CD14-positive monocyte (primary cell): ENCODE data around the gene CCDC149. TPM values are rescaled to one million over a fixed set of nuclear protein-coding genes. Genes with fewer than 3 reads are reported as not detected.

ENCODE experiments used
- DNase-seq, 3 donors: peaks; one replicate each; pipeline ENCODE4 v3.0.0-alpha.2; 2011 to 2022
- H2AFZ ChIP-seq: 2 replicates; pipeline ENCODE4 v1.6.0; 2012; ENCODE audit warnings: mild to moderate bottlenecking, low read depth, low read length, inconsistent platforms; ENCODE audit not compliant: insufficient read depth, poor library complexity, severe bottlenecking
- H3K27ac ChIP-seq, 2 donors: 1 replicate in 1 of 2; 2 replicates in 1 of 2; pipeline ENCODE4 v1.5.1; 2012 to 2013; ENCODE audit warnings: low read length in 2 of 2, control low read depth in 1 of 2, inconsistent platforms in 1 of 2, low read depth in 1 of 2, mild to moderate bottlenecking in 1 of 2
- H3K27me3 ChIP-seq, 2 donors: one replicate each; pipeline versions ENCODE4 v1.6.0 to v1.6.1; 2011 to 2013; ENCODE audit warnings: low read length in 2 of 2; ENCODE audit not compliant: control insufficient read depth in 2 of 2, insufficient read depth in 2 of 2
- H3K36me3 ChIP-seq, 2 donors: replicated peaks in 1 of 2; 1 replicate in 1 of 2; 2 replicates in 1 of 2; pipeline versions ENCODE4 v1.5.1 to v1.6.1; 2012 to 2013; ENCODE audit warnings: low read length in 2 of 2, control low read depth in 1 of 2, inconsistent platforms in 1 of 2, mild to moderate bottlenecking in 1 of 2; ENCODE audit not compliant: insufficient read depth in 2 of 2, control insufficient read depth in 1 of 2
- H3K4me1 ChIP-seq, 2 donors: 1 replicate in 1 of 2; 2 replicates in 1 of 2; pipeline versions ENCODE4 v1.5.1 to v1.6.1; 2012 to 2013; ENCODE audit warnings: low read length in 2 of 2, control low read depth in 1 of 2, inconsistent platforms in 1 of 2, mild to moderate bottlenecking in 1 of 2, moderate library complexity in 1 of 2; ENCODE audit not compliant: insufficient read depth in 2 of 2, control insufficient read depth in 1 of 2
- H3K4me2 ChIP-seq: replicated peaks from 2 replicates; pipeline ENCODE3; 2012; ENCODE audit warnings: low read length, moderate library complexity, mild to moderate bottlenecking; ENCODE audit not compliant: poor library complexity, severe bottlenecking; ENCODE audit errors: extremely low read depth
- H3K4me3 ChIP-seq, 3 experiments: fragments of 200-600 bp in 1 of 3; sonication (generic) in 1 of 3; replicated peaks in 1 of 3; 1 replicate in 2 of 3; 2 replicates in 1 of 3; pipeline ENCODE4 v1.5.1; 2011 to 2013; ENCODE audit warnings: low read length in 3 of 3, mild to moderate bottlenecking in 3 of 3, control low read depth in 2 of 3, low read depth in 2 of 3, inconsistent platforms in 1 of 3, moderate library complexity in 1 of 3
- H3K79me2 ChIP-seq: 2 replicates; pipeline ENCODE4 v1.6.0; 2012; ENCODE audit warnings: mild to moderate bottlenecking, control low read depth, inconsistent platforms, low read length, moderate library complexity; ENCODE audit not compliant: insufficient read depth
- H3K9ac ChIP-seq: 2 replicates; pipeline ENCODE4 v1.6.0; 2017; ENCODE audit warnings: low read length, mild to moderate bottlenecking; ENCODE audit not compliant: insufficient read depth, poor library complexity, severe bottlenecking
- H3K9me3 ChIP-seq, 2 donors: replicated peaks in 1 of 2; 1 replicate in 1 of 2; 2 replicates in 1 of 2; pipeline versions ENCODE4 v1.5.1 to v1.6.1; 2012 to 2013; ENCODE audit warnings: low read length in 2 of 2, control low read depth in 1 of 2; ENCODE audit not compliant: control insufficient read depth in 1 of 2, insufficient read depth in 1 of 2
- H4K20me1 ChIP-seq: 2 replicates; pipeline ENCODE4 v1.6.0; 2012; ENCODE audit warnings: mild to moderate bottlenecking, low read length, control low read depth, moderate library complexity; ENCODE audit not compliant: insufficient read depth
- H3K27ac Mint-ChIP-seq, 7 donors: one replicate each; pipeline ENCODE4 v1.8.0; 2020; ENCODE audit warnings: mild to moderate bottlenecking in 7 of 7, mixed read lengths in 7 of 7, moderate library complexity in 6 of 7, inconsistent platforms in 2 of 7
- H3K27me3 Mint-ChIP-seq, 3 donors: one replicate each; pipeline ENCODE4 v1.8.0; 2021 to 2022; ENCODE audit warnings: low read depth in 3 of 3, mild to moderate bottlenecking in 3 of 3, mixed read lengths in 3 of 3, moderate library complexity in 3 of 3, inconsistent platforms in 1 of 3
- H3K36me3 Mint-ChIP-seq, 2 donors: one replicate each; pipeline ENCODE4 v1.8.0; 2020; ENCODE audit warnings: mixed read lengths in 2 of 2, inconsistent platforms in 1 of 2, mild to moderate bottlenecking in 1 of 2
- H3K4me1 Mint-ChIP-seq: one replicate; pipeline ENCODE4 v1.8.0; 2020; ENCODE audit warnings: mild to moderate bottlenecking, mixed read lengths
- H3K4me3 Mint-ChIP-seq, 2 donors: one replicate each; pipeline ENCODE4 v1.8.0; 2020; ENCODE audit warnings: mild to moderate bottlenecking in 2 of 2, mixed read lengths in 2 of 2, moderate library complexity in 1 of 2
- H3K9me3 Mint-ChIP-seq, 7 donors: one replicate each; pipeline ENCODE4 v1.8.0; 2020 to 2022; ENCODE audit warnings: mixed read lengths in 7 of 7, mild to moderate bottlenecking in 6 of 7, moderate library complexity in 6 of 7, inconsistent platforms in 2 of 7
- WGBS: methylation state at CpG from one replicate; pipeline ENCODE4 v1.1.5; 2013; ENCODE audit warnings: missing lambda C conversion rate; ENCODE audit not compliant: insufficient coverage; 5-methylcytosine and 5-hydroxymethylcytosine counted together
- intact Hi-C, 2 donors: fragments of 100-400 bp; cut with micrococcal nuclease; formaldehyde crosslinking; loops; one replicate each; pipeline versions ENCODE4 v1.15.0 to v1.15.1; 2023
- polyA plus RNA-seq, 3 donors: library from polyadenylated mRNA; depleted of rRNA in 1 of 3; unstranded in 2 of 3; stranded (reverse) in 1 of 3; fragments of 300-500 nt in 2 of 3; fragments of >200 nt in 1 of 3; fragmentation: Illumina TruSeq in 2 of 3; gene quantifications; 1 replicate in 2 of 3; 2 replicates in 1 of 3; pipeline ENCODE4 v1.2.3, GENCODE V29; 2012 to 2021
- TF ChIP-seq, protein P1 (sequence below): fragments of 200-600 bp; IDR thresholded peaks from one replicate; pipeline ENCODE4 v1.8.0; 2022; ENCODE audit warnings: antibody characterized with exemption, mild to moderate bottlenecking

Gene CCDC149
- polyA plus RNA-seq, 3 donors, result 5.5 to 15.8 (median 14.9) TPM

DNA sequence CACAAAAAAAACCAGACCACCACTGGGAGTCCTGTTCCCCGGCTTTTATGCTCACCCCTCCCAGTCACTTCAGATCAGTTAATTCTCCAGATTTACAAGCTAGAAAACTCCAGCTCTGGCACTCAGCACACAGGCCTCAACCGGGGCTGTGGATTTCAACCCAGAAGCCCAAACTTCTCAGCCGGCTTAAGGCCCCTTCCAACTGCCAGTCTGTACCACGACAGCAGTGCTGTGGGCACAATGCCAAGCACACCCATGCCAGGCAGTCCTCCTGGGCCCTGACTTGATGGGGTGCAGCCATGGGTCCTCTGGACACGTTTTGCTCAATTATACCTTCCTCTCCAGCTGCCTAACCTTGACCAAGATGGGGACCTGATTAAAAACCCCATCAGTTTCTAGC is 105.2 kb downstream of the CCDC149 start:
- H3K27me3 Mint-ChIP-seq, result peaks cover 3 to 7% (median 4%) of the 10 kb centered on the region in 3 donors

DNA sequence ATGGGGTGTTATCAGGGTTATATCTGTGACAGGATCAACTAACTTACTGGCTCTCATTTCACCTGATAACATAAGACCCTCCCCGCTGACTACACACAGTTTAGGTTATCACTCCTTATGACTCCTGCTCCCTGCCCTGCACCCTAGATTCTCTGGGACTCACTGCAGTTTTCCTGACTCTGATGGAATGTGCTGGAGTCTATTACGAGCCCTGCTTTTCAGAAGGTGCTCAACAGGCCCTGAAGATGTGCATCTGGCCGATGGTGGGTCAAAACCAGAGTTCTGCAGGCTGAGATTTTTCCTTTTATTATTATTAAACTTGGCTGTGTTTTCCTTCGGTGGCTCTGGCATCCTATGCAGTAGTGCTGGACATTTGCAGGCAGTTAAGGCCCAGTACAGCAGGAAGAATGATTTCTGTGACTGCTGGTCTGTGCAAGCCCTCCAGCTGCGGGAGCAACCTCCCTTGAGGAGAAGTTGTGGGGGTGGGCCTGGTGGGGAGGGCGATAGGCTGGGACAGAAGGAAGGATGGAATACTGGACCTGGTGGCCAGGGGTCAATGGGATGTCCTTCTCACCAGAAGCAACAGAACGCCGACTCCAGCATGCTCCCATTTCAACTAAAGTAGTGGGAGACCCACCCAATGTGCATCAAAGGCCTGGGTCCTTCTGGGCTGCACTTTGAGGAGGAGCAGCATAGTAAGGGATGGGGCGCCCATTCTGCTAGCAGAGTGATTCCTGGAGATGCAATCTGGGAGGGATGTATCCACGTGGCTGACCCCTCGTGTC is 106.4 kb downstream of the CCDC149 start:
- no peak for DNase-seq
- H2AFZ ChIP-seq, result no peak overlapping the region
- peaks cover 3% of the 10 kb centered on the region for H3K4me1 Mint-ChIP-seq
- H4K20me1 ChIP-seq, result no peaks in the 10 kb centered on the region
- H3K27me3 ChIP-seq, result peaks cover 6 to 9% of the 10 kb centered on the region in 2 donors
- no peak overlapping the region for H3K27ac ChIP-seq
- H3K9me3 Mint-ChIP-seq, result peaks cover 0 to 3% (median 0%) of the 10 kb centered on the region in 7 donors
- H3K9ac ChIP-seq, result no peak overlapping the region
- WGBS, result 100% methylated on average over 4 of the region's 11 CpGs
- peak overlapping the region in 1 of 7 donors; percentile 34 for H3K27ac Mint-ChIP-seq
- H3K4me3 Mint-ChIP-seq, result no peak overlapping the region
- no peaks in the 10 kb centered on the region for H3K79me2 ChIP-seq
- H3K36me3 ChIP-seq, result peaks cover 9 to 37% of the 10 kb centered on the region in 2 donors
- H3K36me3 Mint-ChIP-seq, result peaks cover 34 to 43% of the 10 kb centered on the region in 2 donors
- H3K4me1 ChIP-seq, result no peaks in the 10 kb centered on the region
- no peak overlapping the region for H3K4me2 ChIP-seq
- intact Hi-C loops, result no loop called here
- TF ChIP-seq, protein P1, sequence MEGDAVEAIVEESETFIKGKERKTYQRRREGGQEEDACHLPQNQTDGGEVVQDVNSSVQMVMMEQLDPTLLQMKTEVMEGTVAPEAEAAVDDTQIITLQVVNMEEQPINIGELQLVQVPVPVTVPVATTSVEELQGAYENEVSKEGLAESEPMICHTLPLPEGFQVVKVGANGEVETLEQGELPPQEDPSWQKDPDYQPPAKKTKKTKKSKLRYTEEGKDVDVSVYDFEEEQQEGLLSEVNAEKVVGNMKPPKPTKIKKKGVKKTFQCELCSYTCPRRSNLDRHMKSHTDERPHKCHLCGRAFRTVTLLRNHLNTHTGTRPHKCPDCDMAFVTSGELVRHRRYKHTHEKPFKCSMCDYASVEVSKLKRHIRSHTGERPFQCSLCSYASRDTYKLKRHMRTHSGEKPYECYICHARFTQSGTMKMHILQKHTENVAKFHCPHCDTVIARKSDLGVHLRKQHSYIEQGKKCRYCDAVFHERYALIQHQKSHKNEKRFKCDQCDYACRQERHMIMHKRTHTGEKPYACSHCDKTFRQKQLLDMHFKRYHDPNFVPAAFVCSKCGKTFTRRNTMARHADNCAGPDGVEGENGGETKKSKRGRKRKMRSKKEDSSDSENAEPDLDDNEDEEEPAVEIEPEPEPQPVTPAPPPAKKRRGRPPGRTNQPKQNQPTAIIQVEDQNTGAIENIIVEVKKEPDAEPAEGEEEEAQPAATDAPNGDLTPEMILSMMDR, result no peak
- no peak overlapping the region for H3K4me3 ChIP-seq
- H3K9me3 ChIP-seq, result no peaks in the 10 kb centered on the region
- H3K27me3 Mint-ChIP-seq, result peaks cover 12 to 16% (median 14%) of the 10 kb centered on the region in 3 donors

More for the DNA sequence above, 105.2 kb downstream of the CCDC149 start:
- H2AFZ ChIP-seq, result no peak overlapping the region
- no peaks in the 10 kb centered on the region for H3K9me3 ChIP-seq
- WGBS, result 87% methylated on average over 5 of the region's 5 CpGs
- no peaks in the 10 kb centered on the region for H3K79me2 ChIP-seq
- H3K27ac ChIP-seq, result no peak overlapping the region
- H3K9me3 Mint-ChIP-seq, result peaks cover 0 to 3% (median 0%) of the 10 kb centered on the region in 7 donors
- H3K27ac Mint-ChIP-seq, result no peak overlapping the region
- no peak overlapping the region for H3K4me3 ChIP-seq
- H3K4me3 Mint-ChIP-seq, result no peak overlapping the region
- peaks cover 43 to 55% of the 10 kb centered on the region in 2 donors for H3K36me3 Mint-ChIP-seq
- no peak overlapping the region for H3K4me2 ChIP-seq
- intact Hi-C loops, result no loop called here
- peaks cover 1% of the 10 kb centered on the region for H3K4me1 Mint-ChIP-seq
- no peak overlapping the region for H3K9ac ChIP-seq
- H3K27me3 ChIP-seq, result no peaks in the 10 kb centered on the region
- peaks cover 9 to 44% of the 10 kb centered on the region in 2 donors for H3K36me3 ChIP-seq
- H3K4me1 ChIP-seq, result no peaks in the 10 kb centered on the region
- H4K20me1 ChIP-seq, result no peaks in the 10 kb centered on the region
- no peak for DNase-seq
- TF ChIP-seq, protein P1, result no peak
